ENCODE data around the gene RPL35. TPM values are rescaled to one million over a fixed set of nuclear protein-coding genes. Genes with fewer than 3 reads are reported as not detected.

The RPL35 gene
- polyA plus RNA-seq, 1 of the 3 experiments (the other 2 are of a cell fraction), result 5,348 TPM

DNA sequence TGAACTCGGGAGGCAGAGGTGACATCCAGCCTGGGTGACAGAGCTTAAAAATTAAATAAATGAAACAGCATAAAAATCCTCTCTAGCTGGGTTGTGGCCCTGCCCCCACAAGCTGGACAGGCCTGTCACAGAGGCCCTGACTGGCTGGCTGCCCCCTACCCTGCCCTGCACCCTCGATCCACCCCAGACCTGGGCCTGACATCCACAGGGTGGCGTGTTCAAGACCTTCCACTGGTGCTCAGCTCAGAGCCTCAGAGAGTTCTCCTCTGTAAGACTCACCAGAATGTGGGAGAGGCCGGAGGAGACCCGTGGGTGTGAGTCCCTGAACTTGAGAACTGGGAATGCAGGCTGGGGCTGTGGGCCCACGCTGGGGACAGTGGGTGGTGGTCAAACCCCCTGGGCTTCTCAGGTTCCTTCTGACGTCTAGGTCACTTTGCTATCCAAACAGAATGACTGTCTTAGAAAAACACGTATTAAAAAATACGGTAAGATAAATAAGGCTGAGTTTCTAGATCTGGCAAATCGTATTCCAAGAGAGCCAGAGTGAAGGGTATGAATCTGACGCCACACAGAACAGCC lies 18.2 kb downstream of the RPL35 start:
- Histone ChIP-seq H3K27ac (ENCODE audit: low read depth in 2 of 2, low read length in 1 of 2) (no peak overlapping the region), H4K20me1 (ENCODE audit: insufficient read depth) (no peaks in the 10 kb centered on the region), H3K79me2 (ENCODE audit: insufficient read depth) (no peaks in the 10 kb centered on the region), H3K9me3 (no peaks in the 10 kb centered on the region), H3K36me3 (replicated peaks in 1 of 2; ENCODE audit: control insufficient read depth in 1 of 2, insufficient read depth in 2 of 2, low read length in 1 of 2) (no peaks in the 10 kb centered on the region), H3K9me2 (no peaks in the 10 kb centered on the region), H3K4me3 (ENCODE audit: low read depth in 2 of 2, low read length in 1 of 2) (no peak overlapping the region), H3K4me2 (no peak overlapping the region), H3K4me1 (ENCODE audit: control insufficient read depth in 1 of 2, insufficient read depth in 2 of 2, low read depth in 1 of 2, low read length in 1 of 2) (no peaks in the 10 kb centered on the region), H3F3A (replicated peaks; ENCODE audit: insufficient read depth) (no peaks in the 10 kb centered on the region), H3K27me3 (ENCODE audit: insufficient read depth) (no peaks in the 10 kb centered on the region), H2AFZ (ENCODE audit: low read depth) (no peak overlapping the region), H3K9ac (no peak overlapping the region)
- ChIA-PET POLR2A (interaction anchor here (0.5 to 1.6 kb wide), 2 partner anchors 18 to 74 kb away, joined by 3 to 5 read pairs; partner anchors contain the start of genes ARPC5L and RPL35), CTCF (interaction anchor here (20.2 to 33.6 kb wide), 2 partner anchors 10 to 68 kb away, joined by 353 to 1436 read pairs; partner anchors contain the start of genes NR6A1, OLFML2A and WDR38)
- DNase-seq, result no peak
- WGBS (ENCODE audit: low lambda C conversion rate), result 91% methylated on average over 9 of the region's 11 CpGs
- no peak for TF ChIP-seq NRF1 (IDR thresholded peaks at IDR 0.05; ENCODE audit: low read depth, low read length)
- no peak for TF ChIP-seq NFIC (IDR thresholded peaks at IDR 0.05; ENCODE audit: borderline replicate concordance)
- TF ChIP-seq RXRA (IDR thresholded peaks at IDR 0.05; ENCODE audit: borderline replicate concordance, low read depth), result no peak
- TF ChIP-seq, protein P1, sequence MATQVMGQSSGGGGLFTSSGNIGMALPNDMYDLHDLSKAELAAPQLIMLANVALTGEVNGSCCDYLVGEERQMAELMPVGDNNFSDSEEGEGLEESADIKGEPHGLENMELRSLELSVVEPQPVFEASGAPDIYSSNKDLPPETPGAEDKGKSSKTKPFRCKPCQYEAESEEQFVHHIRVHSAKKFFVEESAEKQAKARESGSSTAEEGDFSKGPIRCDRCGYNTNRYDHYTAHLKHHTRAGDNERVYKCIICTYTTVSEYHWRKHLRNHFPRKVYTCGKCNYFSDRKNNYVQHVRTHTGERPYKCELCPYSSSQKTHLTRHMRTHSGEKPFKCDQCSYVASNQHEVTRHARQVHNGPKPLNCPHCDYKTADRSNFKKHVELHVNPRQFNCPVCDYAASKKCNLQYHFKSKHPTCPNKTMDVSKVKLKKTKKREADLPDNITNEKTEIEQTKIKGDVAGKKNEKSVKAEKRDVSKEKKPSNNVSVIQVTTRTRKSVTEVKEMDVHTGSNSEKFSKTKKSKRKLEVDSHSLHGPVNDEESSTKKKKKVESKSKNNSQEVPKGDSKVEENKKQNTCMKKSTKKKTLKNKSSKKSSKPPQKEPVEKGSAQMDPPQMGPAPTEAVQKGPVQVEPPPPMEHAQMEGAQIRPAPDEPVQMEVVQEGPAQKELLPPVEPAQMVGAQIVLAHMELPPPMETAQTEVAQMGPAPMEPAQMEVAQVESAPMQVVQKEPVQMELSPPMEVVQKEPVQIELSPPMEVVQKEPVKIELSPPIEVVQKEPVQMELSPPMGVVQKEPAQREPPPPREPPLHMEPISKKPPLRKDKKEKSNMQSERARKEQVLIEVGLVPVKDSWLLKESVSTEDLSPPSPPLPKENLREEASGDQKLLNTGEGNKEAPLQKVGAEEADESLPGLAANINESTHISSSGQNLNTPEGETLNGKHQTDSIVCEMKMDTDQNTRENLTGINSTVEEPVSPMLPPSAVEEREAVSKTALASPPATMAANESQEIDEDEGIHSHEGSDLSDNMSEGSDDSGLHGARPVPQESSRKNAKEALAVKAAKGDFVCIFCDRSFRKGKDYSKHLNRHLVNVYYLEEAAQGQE (IDR thresholded peaks at IDR 0.05; ENCODE audit: low read depth, low read length), result no peak
- no peak for TF ChIP-seq YY1 (IDR thresholded peaks at IDR 0.05; ENCODE audit: low read depth)
- TF ChIP-seq, protein P2, sequence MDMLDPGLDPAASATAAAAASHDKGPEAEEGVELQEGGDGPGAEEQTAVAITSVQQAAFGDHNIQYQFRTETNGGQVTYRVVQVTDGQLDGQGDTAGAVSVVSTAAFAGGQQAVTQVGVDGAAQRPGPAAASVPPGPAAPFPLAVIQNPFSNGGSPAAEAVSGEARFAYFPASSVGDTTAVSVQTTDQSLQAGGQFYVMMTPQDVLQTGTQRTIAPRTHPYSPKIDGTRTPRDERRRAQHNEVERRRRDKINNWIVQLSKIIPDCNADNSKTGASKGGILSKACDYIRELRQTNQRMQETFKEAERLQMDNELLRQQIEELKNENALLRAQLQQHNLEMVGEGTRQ (IDR thresholded peaks at IDR 0.05; ENCODE audit: borderline replicate concordance, low read depth, low read length), result no peak
- TF ChIP-seq FOSL2 (IDR thresholded peaks at IDR 0.05; ENCODE audit: borderline replicate concordance, low read depth), result no peak
- TF ChIP-seq RAD21 (IDR thresholded peaks at IDR 0.05; ENCODE audit: low read length), result no peak

GRCh38 chr9:124841075-124841821 lies 20.5 kb downstream of the RPL35 start:
- no peaks in the 10 kb centered on the region for H3K36me3 ChIP-seq (replicated peaks in 1 of 2; ENCODE audit: control insufficient read depth in 1 of 2, insufficient read depth in 2 of 2, low read length in 1 of 2)
- no peaks in the 10 kb centered on the region for H3F3A ChIP-seq (replicated peaks; ENCODE audit: insufficient read depth)
- DNase-seq, result no peak
- 91% methylated on average over 14 of the region's 14 CpGs for WGBS (ENCODE audit: low lambda C conversion rate)
- no peak overlapping the region for H3K4me3 ChIP-seq (ENCODE audit: low read depth in 2 of 2, low read length in 1 of 2)
- H3K4me2 ChIP-seq, result no peak overlapping the region
- H2AFZ ChIP-seq (ENCODE audit: low read depth), result no peak overlapping the region
- H3K4me1 ChIP-seq (ENCODE audit: control insufficient read depth in 1 of 2, insufficient read depth in 2 of 2, low read depth in 1 of 2, low read length in 1 of 2), result no peaks in the 10 kb centered on the region
- no peaks in the 10 kb centered on the region for H4K20me1 ChIP-seq (ENCODE audit: insufficient read depth)
- ChIA-PET POLR2A (no interaction called here), CTCF (interaction anchor here (0.6 to 33.6 kb wide), 15 partner anchors 11 to 1151 kb away, joined by 3 to 1436 read pairs (median 4); partner anchors contain the start of genes NR6A1, OLFML2A and WDR38)
- no peak overlapping the region for H3K9ac ChIP-seq
- no peak overlapping the region for H3K27ac ChIP-seq (ENCODE audit: low read depth in 2 of 2, low read length in 1 of 2)
- H3K79me2 ChIP-seq (ENCODE audit: insufficient read depth), result no peaks in the 10 kb centered on the region
- no peaks in the 10 kb centered on the region for H3K27me3 ChIP-seq (ENCODE audit: insufficient read depth)
- no peak for TF ChIP-seq ELF1 (IDR thresholded peaks at IDR 0.05)
- no peak for TF ChIP-seq NRF1 (IDR thresholded peaks at IDR 0.05; ENCODE audit: low read depth, low read length)
- TF ChIP-seq FOXJ3 (CRISPR knock-in tag; IDR thresholded peaks at IDR 0.05), result no peak
- TF ChIP-seq GATA2 (CRISPR knock-in tag; IDR thresholded peaks at IDR 0.05), result no peak
- no peak for TF ChIP-seq RFX5 (IDR thresholded peaks at IDR 0.05; ENCODE audit: low read length)
- no peak for TF ChIP-seq ZBTB33 (IDR thresholded peaks at IDR 0.05; ENCODE audit: borderline replicate concordance, low read depth)
- no peak for TF ChIP-seq RAD21 (IDR thresholded peaks at IDR 0.05; ENCODE audit: low read length)
- TF ChIP-seq CHD2 (IDR thresholded peaks at IDR 0.05; ENCODE audit: low read length, partially characterized antibody), result no peak
- no peak for TF ChIP-seq YY1 (IDR thresholded peaks at IDR 0.05; ENCODE audit: low read depth)
- TF ChIP-seq MEF2A (IDR thresholded peaks at IDR 0.05; ENCODE audit: borderline replicate concordance, low read depth), result no peak
- no peak for TF ChIP-seq SMC3 (IDR thresholded peaks at IDR 0.05; ENCODE audit: low read depth, low read length)
- H3K9me3 ChIP-seq, result no peaks in the 10 kb centered on the region
- H3K9me2 ChIP-seq, result no peaks in the 10 kb centered on the region

Measured in SK-N-SH (cell line).